OCI-LY3 (cell line): ENCODE data around the gene VWC2.

Experiments used
- H2AFZ ChIP-seq: fragments of 200-600, 300-600 bp; shearing (Covaris generic); 2 replicates; pipeline ENCODE4 v1.6.0; 2014; ENCODE audit warnings: antibody characterized with exemption, low read depth, low read length
- H3K27ac ChIP-seq: fragments of 200-600, 300-600 bp; sonication (generic); 2 replicates; pipeline ENCODE4 v1.5.1; 2014; ENCODE audit warnings: mild to moderate bottlenecking, low read length, moderate library complexity, mixed read lengths
- H3K27me3 ChIP-seq: fragments of 200-600, 300-600 bp; sonication (generic); 2 replicates; pipeline ENCODE4 v1.6.1; 2014; ENCODE audit warnings: low read depth, low read length, mixed read lengths
- H3K36me3 ChIP-seq: fragments of 200-600, 300-600 bp; sonication (generic); replicated peaks from 2 replicates; pipeline ENCODE3; 2014; ENCODE audit warnings: low read depth, low read length, mixed read lengths
- H3K4me1 ChIP-seq: fragments of 300-600, 200-600 bp; sonication (generic); 2 replicates; pipeline ENCODE4 v1.6.1; 2014; ENCODE audit warnings: low read length, mixed read lengths
- H3K4me2 ChIP-seq: fragments of 200-600, 300-600 bp; sonication (generic); 2 replicates; pipeline ENCODE4 v1.6.1; 2014; ENCODE audit warnings: low read length, mixed read lengths
- H3K4me3 ChIP-seq: fragments of 300-600, 200-600 bp; sonication (generic); 2 replicates; pipeline ENCODE4 v1.5.1; 2014; ENCODE audit warnings: antibody characterized with exemption, mild to moderate bottlenecking, low read length, moderate library complexity
- H3K79me2 ChIP-seq: fragments of 300-600, 200-600 bp; shearing (Covaris generic); 2 replicates; pipeline ENCODE4 v1.6.1; 2014; ENCODE audit warnings: mild to moderate bottlenecking, low read length, mixed read lengths
- H3K9ac ChIP-seq: fragments of 300-600, 200-600 bp; shearing (Covaris generic); 2 replicates; pipeline ENCODE4 v1.6.0; 2014; ENCODE audit warnings: mild to moderate bottlenecking, low read length, moderate library complexity
- H3K9me3 ChIP-seq: fragments of 200-600, 300-600 bp; shearing (Covaris generic); 2 replicates; pipeline ENCODE4 v1.6.1; 2014; ENCODE audit warnings: low read length, mixed read lengths; ENCODE audit not compliant: insufficient read depth
- H4K20me1 ChIP-seq: fragments of 200-600, 300-600 bp; sonication (generic); 2 replicates; pipeline ENCODE4 v1.6.1; 2016; ENCODE audit warnings: low read length, mixed read lengths; ENCODE audit not compliant: insufficient read depth
- EZH2phosphoT487 ChIP-seq: fragments of 200-600 bp; shearing (Covaris generic); IDR thresholded peaks from 2 replicates; pipeline ENCODE4 v1.6.1; 2018; ENCODE audit warnings: antibody characterized with exemption, mixed run types, low read depth
- TF ChIP-seq, protein P1 (sequence below): fragments of 200-600, 300-600 bp; sonication (generic); IDR thresholded peaks from 2 replicates; pipeline ENCODE4 v1.5.1; 2014; ENCODE audit warnings: antibody characterized with exemption, low read length, low read depth

VWC2 gene

DNA sequence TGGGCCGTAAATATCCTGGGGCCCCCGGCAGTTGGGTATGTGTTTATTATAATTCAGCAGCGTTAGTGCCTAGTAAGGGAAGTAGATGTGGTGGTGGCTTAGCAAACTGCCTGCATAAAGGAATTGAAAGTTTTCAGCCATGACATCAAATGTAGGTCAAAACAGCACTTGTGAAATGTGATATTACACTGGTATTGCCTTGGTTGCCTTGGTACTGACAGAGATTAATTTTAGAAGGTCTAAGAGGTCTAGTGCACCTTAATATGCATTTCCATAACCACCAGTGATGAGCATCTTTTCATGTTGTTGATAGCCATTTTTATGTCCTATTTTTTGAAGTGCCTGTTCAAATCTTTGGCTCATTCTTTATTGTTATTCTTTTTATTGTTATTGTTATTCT lies 50.1 kb downstream of the VWC2 start:
- peaks cover 9% of the 10 kb centered on the region; the same call in 1 of the 2 replicates for H3K27me3 ChIP-seq
- H3K27ac ChIP-seq = no peak overlapping the region
- no peak overlapping the region for H3K4me2 ChIP-seq
- H4K20me1 ChIP-seq = no peaks in the 10 kb centered on the region
- no peak overlapping the region for H2AFZ ChIP-seq
- H3K9me3 ChIP-seq = no peaks in the 10 kb centered on the region
- no peak overlapping the region for H3K9ac ChIP-seq
- H3K4me1 ChIP-seq = no peaks in the 10 kb centered on the region
- no peaks in the 10 kb centered on the region for H3K36me3 ChIP-seq
- H3K4me3 ChIP-seq = no peak overlapping the region
- H3K79me2 ChIP-seq = no peaks in the 10 kb centered on the region
- TF ChIP-seq, protein P1, sequence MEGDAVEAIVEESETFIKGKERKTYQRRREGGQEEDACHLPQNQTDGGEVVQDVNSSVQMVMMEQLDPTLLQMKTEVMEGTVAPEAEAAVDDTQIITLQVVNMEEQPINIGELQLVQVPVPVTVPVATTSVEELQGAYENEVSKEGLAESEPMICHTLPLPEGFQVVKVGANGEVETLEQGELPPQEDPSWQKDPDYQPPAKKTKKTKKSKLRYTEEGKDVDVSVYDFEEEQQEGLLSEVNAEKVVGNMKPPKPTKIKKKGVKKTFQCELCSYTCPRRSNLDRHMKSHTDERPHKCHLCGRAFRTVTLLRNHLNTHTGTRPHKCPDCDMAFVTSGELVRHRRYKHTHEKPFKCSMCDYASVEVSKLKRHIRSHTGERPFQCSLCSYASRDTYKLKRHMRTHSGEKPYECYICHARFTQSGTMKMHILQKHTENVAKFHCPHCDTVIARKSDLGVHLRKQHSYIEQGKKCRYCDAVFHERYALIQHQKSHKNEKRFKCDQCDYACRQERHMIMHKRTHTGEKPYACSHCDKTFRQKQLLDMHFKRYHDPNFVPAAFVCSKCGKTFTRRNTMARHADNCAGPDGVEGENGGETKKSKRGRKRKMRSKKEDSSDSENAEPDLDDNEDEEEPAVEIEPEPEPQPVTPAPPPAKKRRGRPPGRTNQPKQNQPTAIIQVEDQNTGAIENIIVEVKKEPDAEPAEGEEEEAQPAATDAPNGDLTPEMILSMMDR = no peak
- no peak for TF ChIP-seq EZH2phosphoT487

DNA sequence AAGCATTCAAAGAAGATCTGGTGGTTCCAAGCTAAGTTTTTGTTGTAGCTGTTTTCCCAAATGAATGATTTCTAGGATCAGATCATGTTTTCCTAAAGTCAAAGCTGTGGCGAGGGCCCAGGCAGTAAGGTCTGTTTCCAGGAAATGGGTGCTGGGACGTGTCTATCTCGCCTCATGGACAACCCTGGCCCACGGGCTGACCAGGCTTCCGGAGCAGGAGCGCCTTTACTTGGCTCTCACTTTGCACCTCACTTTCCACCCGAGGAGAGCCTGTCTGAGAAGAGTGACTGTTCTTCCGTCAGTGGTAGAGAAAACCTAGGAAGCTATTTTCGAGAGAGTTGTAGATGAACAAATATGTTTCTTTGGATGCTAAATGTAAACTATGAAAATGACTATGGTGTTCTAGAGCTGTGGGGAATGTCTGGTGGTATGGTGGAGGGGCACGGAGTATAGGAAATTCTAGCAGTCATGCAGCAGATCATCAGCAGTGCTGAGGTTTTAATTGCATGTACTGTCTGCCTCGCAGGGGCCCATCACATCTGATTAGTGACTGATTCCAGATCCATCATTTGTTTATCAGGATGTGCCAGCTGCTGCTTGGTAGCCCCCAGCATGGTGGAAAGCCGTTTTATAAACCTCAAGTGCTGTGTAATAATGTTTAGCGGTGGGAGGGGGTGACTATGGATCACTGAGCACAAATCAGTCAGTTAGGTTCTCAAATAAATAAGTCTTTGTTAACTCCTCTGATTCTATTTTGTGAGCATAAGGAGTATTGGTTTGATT lies 66.6 kb downstream of the VWC2 start:
- H2AFZ ChIP-seq = no peak overlapping the region
- H3K4me1 ChIP-seq = no peaks in the 10 kb centered on the region
- no peaks in the 10 kb centered on the region for H3K9me3 ChIP-seq
- H3K36me3 ChIP-seq = no peaks in the 10 kb centered on the region
- TF ChIP-seq EZH2phosphoT487 = no peak
- TF ChIP-seq, protein P1 = no peak
- no peak overlapping the region for H3K27ac ChIP-seq
- H3K79me2 ChIP-seq = no peaks in the 10 kb centered on the region
- no peak overlapping the region for H3K4me3 ChIP-seq
- H3K9ac ChIP-seq = no peak overlapping the region
- H3K27me3 ChIP-seq = 0 out of 2 replicates have a peak, but pooled peaks cover 6% of the 10 kb centered on the region
- no peaks in the 10 kb centered on the region for H4K20me1 ChIP-seq
- no peak overlapping the region for H3K4me2 ChIP-seq

DNA sequence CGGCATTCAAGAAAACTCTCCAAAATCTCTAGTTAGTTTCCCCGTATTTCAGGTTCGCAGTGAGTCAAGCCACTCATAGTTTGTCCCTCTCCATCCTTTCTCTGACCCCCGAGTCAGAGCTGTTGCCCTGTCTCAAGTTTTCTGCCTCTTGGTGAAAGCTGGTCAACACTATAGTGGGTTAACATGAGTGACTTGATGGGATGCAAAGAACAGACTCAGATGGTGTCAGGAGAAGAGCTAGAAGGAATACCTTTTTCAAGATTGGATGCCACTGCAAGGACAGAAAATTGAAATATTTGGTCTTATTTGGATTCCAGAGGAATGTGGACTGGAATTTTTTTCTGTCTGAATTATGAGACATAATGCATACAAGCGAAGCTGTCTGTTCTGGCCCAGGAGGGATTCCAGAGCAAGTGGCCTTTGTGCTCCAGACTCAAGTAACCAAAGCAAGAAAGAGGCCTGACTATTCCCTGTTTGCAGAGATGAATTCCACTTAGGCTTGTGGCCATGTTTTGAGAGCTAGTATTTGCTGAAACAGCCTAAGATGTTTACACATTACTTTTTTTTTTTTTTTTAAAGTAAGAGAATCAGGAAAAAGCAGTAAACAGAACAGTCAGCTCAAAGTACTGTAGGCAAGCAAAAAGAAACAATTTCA lies 67.4 kb downstream of the VWC2 start:
- Histone ChIP-seq H4K20me1 (no peaks in the 10 kb centered on the region), H2AFZ (no peak overlapping the region), H3K36me3 (no peaks in the 10 kb centered on the region), H3K4me3 (no peak overlapping the region), H3K79me2 (no peaks in the 10 kb centered on the region), H3K9me3 (no peaks in the 10 kb centered on the region), H3K27ac (no peak overlapping the region), H3K27me3 (0 out of 2 replicates have a peak, but pooled peaks cover 6% of the 10 kb centered on the region), H3K9ac (no peak overlapping the region), H3K4me1 (no peaks in the 10 kb centered on the region), H3K4me2 (no peak overlapping the region)
- no peak for TF ChIP-seq EZH2phosphoT487
- TF ChIP-seq, protein P1 = no peak

DNA sequence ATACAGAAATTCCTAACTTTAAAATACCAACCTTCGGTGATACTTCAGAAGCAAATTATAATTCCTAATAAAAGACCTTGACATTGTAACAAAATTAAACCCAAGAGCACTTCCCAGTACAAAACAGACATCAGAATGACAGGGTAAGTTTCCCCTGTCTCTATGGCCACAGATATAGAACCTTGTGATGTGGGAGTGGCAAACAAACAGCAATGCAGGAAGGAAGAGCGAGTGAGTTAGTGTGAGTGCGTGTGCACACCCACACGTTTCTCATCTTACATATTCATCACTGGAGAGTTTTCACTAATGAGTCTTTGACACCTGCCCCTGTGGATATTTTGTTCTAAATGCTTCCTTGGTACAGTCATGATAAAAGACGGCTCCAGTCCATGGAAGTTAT lies 72.2 kb downstream of the VWC2 start:
- no peaks in the 10 kb centered on the region for H3K9me3 ChIP-seq

More for the DNA sequence above, 72.2 kb downstream of the VWC2 start:
- Histone ChIP-seq H3K4me1 (no peaks in the 10 kb centered on the region), H3K4me2 (no peak overlapping the region), H3K27ac (no peak overlapping the region), H3K79me2 (no peaks in the 10 kb centered on the region), H2AFZ (no peak overlapping the region), H3K36me3 (no peaks in the 10 kb centered on the region), H3K4me3 (no peak overlapping the region), H3K27me3 (peaks cover 10% of the 10 kb centered on the region; the same call in 1 of the 2 replicates), H4K20me1 (no peaks in the 10 kb centered on the region), H3K9ac (no peak overlapping the region)
- TF ChIP-seq, protein P1 = no peak
- no peak for TF ChIP-seq EZH2phosphoT487
